Lower leg skin (tissue), 4 donors: ENCODE results near the gene UBE2E2. TPM values are rescaled to one million over a fixed set of nuclear protein-coding genes. Genes with fewer than 3 reads are reported as not detected.

ENCODE experiments used
- DNase-seq, 2 donors: peaks; one replicate each; pipeline ENCODE4 v3.0.0-alpha.2; 2019; ENCODE audit warnings: low spot score in 2 of 2
- H3K4me3 ChIP-seq: fragments of 200-600 bp; sonication (generic); 2 replicates; pipeline ENCODE4 v1.5.1; 2017; ENCODE audit warnings: mild to moderate bottlenecking, low read depth; ENCODE audit not compliant: poor library complexity, severe bottlenecking
- POLR2A ChIP-seq, 2 donors: fragments of 450-650 bp; IDR thresholded peaks; one replicate each; pipeline ENCODE4 v1.6.1; 2016 to 2017; ENCODE audit warnings: antibody characterized with exemption in 2 of 2, mild to moderate bottlenecking in 1 of 2, moderate library complexity in 1 of 2
- WGBS, 2 donors: methylation state at CpG; one replicate each; pipeline ENCODE4 v1.1.5; 2018; 5-methylcytosine and 5-hydroxymethylcytosine counted together
- intact Hi-C: fragments of 100-400 bp; cut with DNase I; formaldehyde crosslinking; loops from one replicate; pipeline ENCODE4 v1.15.0; 2023; ENCODE audit warnings: low total_unique reads
- total RNA-seq, 4 donors: library from RNA; depleted of rRNA; stranded (reverse); fragments of >200 nt; gene quantifications; one replicate each; pipeline ENCODE4 v1.1.0, GENCODE V29; 2016
- TF ChIP-seq, protein P1 (sequence below), 3 donors: fragments of 450-650 bp; IDR thresholded peaks; one replicate each; pipeline ENCODE4 v1.5.1; 2016; ENCODE audit warnings: antibody characterized with exemption in 3 of 3, mild to moderate bottlenecking in 3 of 3, moderate library complexity in 2 of 3

Gene UBE2E2
- total RNA-seq, 4 donors from 2014 or later: 20.0 to 54.7 (median 33.3) TPM

DNA sequence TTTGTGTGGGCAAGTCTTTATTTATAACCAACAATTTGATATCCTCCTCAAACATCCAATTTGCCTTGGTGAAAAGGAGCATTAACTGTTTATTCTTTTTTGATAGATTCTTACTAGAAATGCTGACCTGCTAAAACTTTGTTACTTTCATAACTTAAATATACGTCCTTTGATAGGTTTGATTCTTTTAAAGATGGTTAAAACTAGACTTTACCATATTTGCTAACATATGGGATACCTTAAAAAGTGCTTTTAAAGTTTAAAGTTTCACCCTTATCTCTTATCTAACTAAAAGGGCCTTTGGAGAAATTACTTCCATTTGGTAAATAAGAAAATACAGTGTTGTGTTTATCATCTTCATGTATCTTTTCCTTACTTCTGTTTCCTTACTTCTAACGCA lies 336.1 kb downstream of the UBE2E2 start:
- intact Hi-C loops: no loop called here
- DNase-seq: no peak
- H3K4me3 ChIP-seq: no peak overlapping the region
- TF ChIP-seq POLR2A (IDR thresholded peaks at IDR 0.05): no peak
- TF ChIP-seq, protein P1, sequence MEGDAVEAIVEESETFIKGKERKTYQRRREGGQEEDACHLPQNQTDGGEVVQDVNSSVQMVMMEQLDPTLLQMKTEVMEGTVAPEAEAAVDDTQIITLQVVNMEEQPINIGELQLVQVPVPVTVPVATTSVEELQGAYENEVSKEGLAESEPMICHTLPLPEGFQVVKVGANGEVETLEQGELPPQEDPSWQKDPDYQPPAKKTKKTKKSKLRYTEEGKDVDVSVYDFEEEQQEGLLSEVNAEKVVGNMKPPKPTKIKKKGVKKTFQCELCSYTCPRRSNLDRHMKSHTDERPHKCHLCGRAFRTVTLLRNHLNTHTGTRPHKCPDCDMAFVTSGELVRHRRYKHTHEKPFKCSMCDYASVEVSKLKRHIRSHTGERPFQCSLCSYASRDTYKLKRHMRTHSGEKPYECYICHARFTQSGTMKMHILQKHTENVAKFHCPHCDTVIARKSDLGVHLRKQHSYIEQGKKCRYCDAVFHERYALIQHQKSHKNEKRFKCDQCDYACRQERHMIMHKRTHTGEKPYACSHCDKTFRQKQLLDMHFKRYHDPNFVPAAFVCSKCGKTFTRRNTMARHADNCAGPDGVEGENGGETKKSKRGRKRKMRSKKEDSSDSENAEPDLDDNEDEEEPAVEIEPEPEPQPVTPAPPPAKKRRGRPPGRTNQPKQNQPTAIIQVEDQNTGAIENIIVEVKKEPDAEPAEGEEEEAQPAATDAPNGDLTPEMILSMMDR (IDR thresholded peaks at IDR 0.05): no peak
- 87 to 91% methylated on average over 2 of the region's 2 CpGs for WGBS, 2 donors

DNA sequence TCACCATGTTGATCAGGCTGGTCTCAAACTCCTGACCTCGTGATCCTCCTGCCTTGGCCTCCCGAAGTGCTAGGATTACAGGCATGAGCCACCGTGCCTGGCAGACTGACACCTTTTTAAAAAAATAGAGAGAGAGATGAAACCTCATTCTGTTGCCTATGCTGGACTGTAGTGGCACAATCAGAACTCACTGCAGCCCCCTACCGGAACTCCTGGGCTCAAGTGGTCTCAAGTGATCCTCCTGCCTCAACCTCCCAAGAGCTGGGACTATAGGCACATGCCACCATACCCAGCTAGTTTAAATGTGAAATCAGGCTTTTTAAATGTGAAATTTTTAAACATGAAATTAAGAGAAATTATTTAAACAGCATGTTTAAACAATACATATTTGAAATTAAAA lies 337.5 kb downstream of the UBE2E2 start:
- intact Hi-C loops: no loop called here
- DNase-seq: no peak
- WGBS, 2 donors: 82 to 83% methylated on average over 4 of the region's 4 CpGs
- H3K4me3 ChIP-seq: no peak overlapping the region
- TF ChIP-seq POLR2A (IDR thresholded peaks at IDR 0.05): no peak
- TF ChIP-seq, protein P1 (IDR thresholded peaks at IDR 0.05): no peak

DNA sequence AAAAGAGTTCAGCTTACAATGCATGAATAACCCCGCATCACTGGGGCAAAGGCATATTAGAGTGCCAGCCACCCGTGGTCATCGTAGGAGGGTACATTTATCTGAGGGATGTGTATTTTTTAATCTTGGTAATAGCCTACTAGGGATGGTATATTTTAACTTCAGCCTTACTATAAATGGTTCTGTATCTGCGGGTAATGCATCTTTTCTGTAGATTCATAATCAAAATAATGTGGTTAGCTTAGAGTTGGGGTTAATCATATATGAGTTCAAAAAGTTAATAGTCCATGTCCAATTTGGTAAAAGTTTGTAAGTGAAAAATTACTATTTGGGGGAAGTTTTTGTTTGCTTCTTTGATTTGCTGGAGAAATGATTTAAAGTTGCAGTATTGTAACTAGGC lies 339.0 kb downstream of the UBE2E2 start:
- H3K4me3 ChIP-seq: no peak overlapping the region
- intact Hi-C loops: no loop called here
- 96 to 98% methylated on average over 4 of the region's 4 CpGs for WGBS, 2 donors

DNA sequence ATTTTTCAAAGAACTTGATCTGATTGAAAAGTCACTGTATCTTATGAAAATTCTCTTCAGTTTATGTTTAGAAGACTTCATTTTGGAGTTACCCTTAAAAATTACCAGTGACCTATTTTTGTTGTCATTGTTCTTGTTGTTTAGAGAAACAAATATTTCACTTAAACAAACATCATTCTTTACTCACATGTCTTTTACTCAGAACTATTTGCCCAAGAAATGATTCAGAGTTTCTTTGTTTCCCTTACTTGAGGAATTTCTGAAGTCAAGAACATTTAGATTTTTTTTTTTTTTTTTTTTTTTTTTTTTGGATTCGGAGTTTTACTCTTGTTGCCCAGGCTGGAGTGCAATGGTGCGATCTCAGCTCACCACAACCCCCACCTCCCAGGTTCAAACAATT lies 343.1 kb downstream of the UBE2E2 start:
- H3K4me3 ChIP-seq: no peak overlapping the region
- TF ChIP-seq, protein P1 (IDR thresholded peaks at IDR 0.05): no peak
- no peak for TF ChIP-seq POLR2A (IDR thresholded peaks at IDR 0.05)
- intact Hi-C loops: no loop called here
- WGBS, 2 donors: 68 to 79% methylated on average over 2 of the region's 2 CpGs
- no peak for DNase-seq

More for the DNA sequence above, 339.0 kb downstream of the UBE2E2 start:
- no peak for DNase-seq
- TF ChIP-seq, protein P1 (IDR thresholded peaks at IDR 0.05): no peak
- TF ChIP-seq POLR2A (IDR thresholded peaks at IDR 0.05): no peak

DNA sequence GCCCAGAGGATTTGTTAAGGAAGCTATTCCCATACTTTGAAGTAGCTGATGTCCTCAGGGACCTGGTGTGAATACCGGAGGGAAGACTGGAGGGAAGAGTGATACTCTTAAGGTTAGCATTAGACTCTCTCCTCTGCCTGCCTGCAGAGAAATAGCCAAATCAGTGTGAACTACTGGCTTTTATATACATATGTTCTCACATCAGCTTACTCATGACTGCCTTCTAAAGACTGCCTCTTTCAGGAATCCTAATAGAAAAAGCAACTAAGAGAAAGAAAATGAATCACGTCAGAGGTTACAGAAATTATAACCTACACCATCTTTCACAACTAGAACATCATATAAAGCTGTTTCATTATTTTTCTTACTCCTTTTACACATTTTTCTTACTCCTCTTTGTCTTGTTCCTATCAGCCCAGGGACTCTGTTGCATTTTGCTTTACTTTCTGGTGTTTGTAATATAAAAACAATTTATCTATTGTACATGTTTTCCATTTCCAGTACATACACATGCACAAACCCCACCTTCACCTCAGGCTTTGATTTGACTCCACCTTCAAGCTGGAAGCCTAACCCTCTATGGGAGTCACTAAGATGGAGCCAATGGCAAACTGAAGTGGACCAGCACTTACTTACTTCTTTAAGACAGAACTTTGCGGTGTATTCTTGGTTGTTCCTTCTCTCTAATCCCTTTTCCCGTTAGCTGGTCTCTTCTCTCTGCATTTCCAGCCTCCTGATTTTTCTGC lies 345.0 kb downstream of the UBE2E2 start:
- no peak overlapping the region for H3K4me3 ChIP-seq
- TF ChIP-seq POLR2A (IDR thresholded peaks at IDR 0.05): no peak
- TF ChIP-seq, protein P1 (IDR thresholded peaks at IDR 0.05): no peak
- no peak for DNase-seq
- 78 to 94% methylated on average over 4 of the region's 4 CpGs for WGBS, 2 donors
- intact Hi-C loops: no loop called here

DNA sequence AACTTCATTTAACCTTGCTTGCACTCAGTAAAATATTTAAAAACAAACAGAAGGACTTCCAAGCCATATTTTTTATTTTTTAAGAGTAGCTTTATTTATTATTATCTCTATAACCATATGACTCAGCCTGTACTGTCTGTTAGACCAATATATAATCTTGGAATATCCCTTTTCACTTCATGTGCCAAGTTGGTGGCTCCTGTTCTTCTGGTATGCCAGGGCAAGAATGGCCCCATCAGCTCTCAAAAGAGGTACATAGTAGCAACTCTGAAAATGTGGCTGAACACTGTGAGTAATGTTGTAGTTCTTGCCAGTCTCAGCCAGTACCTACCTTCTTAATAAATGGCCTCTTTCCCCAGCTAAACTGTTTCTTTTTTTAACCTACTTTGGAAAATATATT lies 345.6 kb downstream of the UBE2E2 start:
- intact Hi-C loops: no loop called here
- no peak for DNase-seq
- TF ChIP-seq, protein P1 (IDR thresholded peaks at IDR 0.05): no peak
- no peak for TF ChIP-seq POLR2A (IDR thresholded peaks at IDR 0.05)

More for the DNA sequence above, 345.6 kb downstream of the UBE2E2 start:
- H3K4me3 ChIP-seq: no peak overlapping the region
